ENCODE results near the gene LIPT1.
"Not testable (repeated sequence)": the region's sequence is repeated elsewhere in the genome, so short reads cannot be mapped to it uniquely, and the experiment has no call there.

LIPT1 gene

DNA sequence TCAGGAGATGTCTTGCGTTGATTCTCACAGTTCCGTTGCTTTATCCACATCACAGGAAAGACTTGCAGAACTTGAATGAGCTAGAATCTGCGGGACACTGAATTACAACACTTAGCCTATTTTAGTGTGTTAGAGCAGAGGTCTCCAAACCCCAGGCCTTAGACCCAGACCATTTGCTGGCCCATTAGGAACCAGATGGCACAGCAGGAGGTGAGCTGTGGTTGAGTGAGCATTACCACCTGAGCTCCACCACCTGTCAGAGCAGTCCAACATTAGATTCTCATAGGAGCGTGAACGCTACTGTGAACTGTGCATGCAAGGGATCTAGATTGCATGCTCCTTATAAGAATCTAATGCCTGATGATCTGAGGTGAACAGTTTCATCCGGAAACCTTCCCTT, 30.0 kb downstream of the LIPT1 start:
- Histone ChIP-seq H3K36me3 (ENCODE audit: insufficient read depth, low read length) (peaks cover 25% of the 10 kb centered on the region), H3K9me3 (ENCODE audit: low read depth, low read length) (no peaks in the 10 kb centered on the region), H3K27ac (no peak overlapping the region), H3K4me3 (no peak overlapping the region), H3K9ac (ENCODE audit: insufficient read length) (no peak overlapping the region)
- no peak for TF ChIP-seq EZH2 (IDR thresholded peaks at IDR 0.05)
- TF ChIP-seq FOXP2 (optimal IDR thresholded peaks at IDR 0.05; ENCODE audit: control extremely low read depth, extremely low read length, insufficient read depth) = no peak
- TF ChIP-seq POLR2AphosphoS5 (IDR thresholded peaks at IDR 0.05; ENCODE audit: borderline replicate concordance, low read depth, low read length) = no peak
- no peak for DNase-seq (ENCODE audit: low read depth, low spot score)

DNA sequence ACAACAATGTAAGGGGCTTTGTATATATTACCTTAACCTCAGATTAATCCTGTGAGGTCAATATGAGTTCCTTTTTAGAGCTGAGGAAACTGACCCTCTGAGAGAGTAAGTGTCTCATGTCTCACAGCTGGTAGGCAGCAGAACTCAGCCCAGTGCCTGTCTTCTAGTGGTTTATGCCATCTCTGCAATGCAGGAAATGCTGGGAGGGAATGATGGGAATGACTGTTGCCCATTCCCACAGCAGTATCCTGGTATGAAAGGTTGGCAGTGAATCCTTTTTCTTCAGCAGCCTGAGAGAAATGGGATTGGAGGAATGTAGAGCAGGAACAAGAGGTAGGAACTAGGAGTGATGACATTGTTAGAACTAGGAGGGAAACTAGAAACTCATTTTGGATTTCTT, 32.2 kb downstream of the LIPT1 start:
- no peak overlapping the region for H3K27ac ChIP-seq
- no peak for TF ChIP-seq EZH2 (IDR thresholded peaks at IDR 0.05)
- no peak for TF ChIP-seq POLR2AphosphoS5 (IDR thresholded peaks at IDR 0.05; ENCODE audit: borderline replicate concordance, low read depth, low read length)
- no peak for TF ChIP-seq FOXP2 (optimal IDR thresholded peaks at IDR 0.05; ENCODE audit: control extremely low read depth, extremely low read length, insufficient read depth)

DNA sequence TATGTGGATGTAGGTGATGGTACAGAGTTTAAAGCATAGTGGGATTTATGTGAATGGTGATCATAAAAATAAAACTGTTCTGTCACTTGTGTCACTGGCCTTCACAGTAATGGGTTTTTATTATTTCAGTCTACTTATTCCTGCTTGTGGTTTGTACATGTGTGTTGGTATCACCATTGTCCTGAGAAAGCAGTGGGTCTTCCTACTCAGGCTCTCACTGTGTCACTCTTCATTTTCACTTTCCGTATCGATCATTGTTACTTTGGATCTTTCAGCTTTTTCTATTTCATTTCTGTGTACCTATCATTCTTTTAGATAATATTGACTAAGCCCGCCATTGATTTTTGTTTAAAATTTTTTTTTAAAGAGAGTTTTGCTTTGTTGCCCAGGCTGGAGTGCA, 33.6 kb downstream of the LIPT1 start:
- H3K9me3 ChIP-seq (ENCODE audit: low read depth, low read length) = no peaks in the 10 kb centered on the region
- no peak for DNase-seq (ENCODE audit: low read depth, low spot score)
- H3K36me3 ChIP-seq (ENCODE audit: insufficient read depth, low read length) = peaks cover 50% of the 10 kb centered on the region
- no peak overlapping the region for H3K9ac ChIP-seq (ENCODE audit: insufficient read length)
- TF ChIP-seq FOXP2 (optimal IDR thresholded peaks at IDR 0.05; ENCODE audit: control extremely low read depth, extremely low read length, insufficient read depth) = no peak
- no peak overlapping the region for H3K27ac ChIP-seq
- H3K4me3 ChIP-seq = no peak overlapping the region

More for the DNA sequence above, 32.2 kb downstream of the LIPT1 start:
- Histone ChIP-seq H3K9ac (ENCODE audit: insufficient read length) (no peak overlapping the region), H3K4me3 (no peak overlapping the region), H3K36me3 (ENCODE audit: insufficient read depth, low read length) (peaks cover 46% of the 10 kb centered on the region), H3K9me3 (ENCODE audit: low read depth, low read length) (no peaks in the 10 kb centered on the region)
- DNase-seq (ENCODE audit: low read depth, low spot score) = no peak

DNA sequence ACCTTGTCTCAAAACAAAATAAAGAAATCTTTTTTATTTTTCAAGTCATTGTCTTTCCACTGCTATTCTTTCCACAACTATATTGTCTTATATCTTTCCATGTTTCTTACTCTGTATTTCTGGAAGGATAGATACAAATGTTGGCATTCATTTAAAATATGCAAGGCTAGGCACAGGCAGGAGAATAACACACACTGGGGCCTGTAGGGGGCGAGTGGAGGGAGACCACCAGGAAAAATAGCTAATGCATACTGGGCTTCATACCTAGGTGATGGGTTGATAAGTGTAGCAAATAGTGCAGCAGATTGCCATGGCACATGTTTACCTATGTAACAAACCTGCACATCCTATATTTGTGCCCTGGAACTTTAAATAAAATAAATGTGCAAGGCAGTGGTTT, 35.8 kb downstream of the LIPT1 start:
- DNase-seq (ENCODE audit: low read depth, low spot score) = no peak
- Histone ChIP-seq H3K36me3 (ENCODE audit: insufficient read depth, low read length) (peaks cover 59% of the 10 kb centered on the region), H3K4me3 (no peak overlapping the region), H3K9ac (ENCODE audit: insufficient read length) (no peak overlapping the region), H3K9me3 (ENCODE audit: low read depth, low read length) (no peaks in the 10 kb centered on the region), H3K27ac (no peak overlapping the region)
- TF ChIP-seq EZH2 (IDR thresholded peaks at IDR 0.05) = no peak
- no peak for TF ChIP-seq FOXP2 (optimal IDR thresholded peaks at IDR 0.05; ENCODE audit: control extremely low read depth, extremely low read length, insufficient read depth)
- no peak for TF ChIP-seq POLR2AphosphoS5 (IDR thresholded peaks at IDR 0.05; ENCODE audit: borderline replicate concordance, low read depth, low read length)

DNA sequence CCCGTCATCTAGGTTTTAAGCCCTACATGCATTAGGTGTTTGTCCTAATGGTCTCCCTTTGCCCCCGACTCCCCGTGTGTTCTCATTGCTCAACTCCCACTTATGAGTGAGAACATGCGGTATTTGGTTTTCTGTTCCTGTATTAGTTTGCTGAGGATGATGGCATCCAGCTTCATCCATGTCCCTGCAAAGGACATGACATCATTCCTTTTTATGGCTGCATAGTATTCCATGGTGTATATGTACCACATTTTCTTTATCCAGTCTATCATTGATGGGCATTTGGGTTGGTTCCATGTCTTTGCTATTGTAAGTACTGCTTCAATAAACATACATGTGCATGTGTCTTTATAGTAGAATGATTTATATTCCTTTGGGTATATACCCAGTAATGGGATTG, 37.6 kb downstream of the LIPT1 start:
- not testable (repeated sequence) for H3K4me3 ChIP-seq; H3K9me3 ChIP-seq (ENCODE audit: low read depth, low read length); H3K9ac ChIP-seq (ENCODE audit: insufficient read length); DNase-seq (ENCODE audit: low read depth, low spot score); H3K27ac ChIP-seq
- H3K36me3 ChIP-seq (ENCODE audit: insufficient read depth, low read length) = peaks cover 70% of the 10 kb centered on the region

DNA sequence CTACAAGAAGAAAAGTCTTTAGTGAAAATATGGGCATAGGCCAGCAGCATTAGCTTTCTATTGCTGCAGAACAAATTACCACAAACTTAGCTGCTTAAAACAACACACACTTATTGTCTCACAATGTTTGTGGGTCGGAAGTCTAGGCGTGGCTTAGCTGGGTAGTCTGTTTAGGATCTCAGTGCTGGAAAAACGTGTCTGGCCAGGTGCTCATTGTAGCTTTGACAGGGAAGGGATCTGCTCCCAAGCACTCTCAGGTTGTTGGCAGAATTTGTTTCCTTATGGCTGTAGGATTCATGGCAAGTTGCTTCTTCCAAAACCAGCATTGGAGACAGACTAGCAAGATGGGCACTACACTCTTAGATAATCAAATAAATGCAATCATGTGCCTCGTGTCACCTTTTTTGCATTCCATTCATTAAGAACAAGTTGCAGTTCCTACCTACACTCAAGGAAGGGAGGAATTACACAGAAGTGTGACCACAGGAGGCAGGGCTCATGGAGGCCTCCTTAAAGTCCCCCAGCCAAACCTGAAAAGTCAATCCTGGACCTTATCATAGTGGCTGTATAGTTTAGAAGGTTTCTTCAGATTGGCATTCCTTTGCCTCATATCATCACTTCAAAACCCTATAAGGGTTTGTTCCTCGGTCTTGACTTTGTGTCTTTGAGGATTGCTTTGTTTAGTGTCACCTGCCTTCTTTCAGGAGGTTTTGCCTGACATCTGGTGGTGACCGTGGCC, 43.5 kb downstream of the LIPT1 start:
- H3K9me3 ChIP-seq (ENCODE audit: low read depth, low read length) = no peaks in the 10 kb centered on the region
- no peak overlapping the region for H3K4me3 ChIP-seq
- H3K36me3 ChIP-seq (ENCODE audit: insufficient read depth, low read length) = peaks cover 37% of the 10 kb centered on the region
- H3K27ac ChIP-seq = no peak overlapping the region
- no peak for TF ChIP-seq POLR2AphosphoS5 (IDR thresholded peaks at IDR 0.05; ENCODE audit: borderline replicate concordance, low read depth, low read length)
- no peak for TF ChIP-seq FOXP2 (optimal IDR thresholded peaks at IDR 0.05; ENCODE audit: control extremely low read depth, extremely low read length, insufficient read depth)
- no peak for TF ChIP-seq EZH2 (IDR thresholded peaks at IDR 0.05)
- no peak overlapping the region for H3K9ac ChIP-seq (ENCODE audit: insufficient read length)
- no peak for DNase-seq (ENCODE audit: low read depth, low spot score)

DNA sequence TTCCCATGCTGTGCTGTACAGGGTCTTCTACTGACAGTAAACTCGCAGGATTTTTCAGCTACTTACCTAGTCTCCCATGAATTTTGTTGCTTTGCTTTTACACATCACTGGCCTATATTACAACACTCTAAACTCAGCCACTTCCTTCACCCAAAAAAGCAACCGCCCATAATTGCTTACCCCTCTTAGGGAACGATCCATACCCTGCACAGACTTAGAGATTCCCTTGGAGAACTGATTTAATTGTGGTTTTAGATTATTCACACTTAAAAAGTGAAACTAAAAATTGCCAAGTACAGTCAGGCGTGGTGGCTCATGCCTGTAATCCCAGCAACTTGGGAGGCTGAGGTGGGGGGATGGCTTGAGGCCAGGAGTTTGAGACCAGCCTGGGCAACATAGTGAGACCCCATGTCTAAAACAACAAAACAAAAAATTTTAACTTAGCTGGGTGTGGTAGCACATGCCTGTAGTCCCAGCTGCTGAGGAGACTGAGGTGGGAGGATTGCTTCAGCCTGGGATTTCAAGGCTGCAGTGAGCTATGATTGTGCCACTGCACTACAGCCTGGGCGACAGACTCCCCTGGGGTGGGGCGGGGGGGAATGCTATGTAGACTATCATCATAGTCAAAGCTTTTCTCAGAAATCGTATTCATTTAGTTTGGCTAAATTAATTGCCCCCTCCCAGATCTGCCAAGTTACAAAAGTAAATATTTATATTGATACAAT, 45.5 kb downstream of the LIPT1 start:
- Histone ChIP-seq H3K9ac (ENCODE audit: insufficient read length) (no peak overlapping the region), H3K27ac (no peak overlapping the region), H3K4me3 (no peak overlapping the region), H3K36me3 (ENCODE audit: insufficient read depth, low read length) (peaks cover 32% of the 10 kb centered on the region), H3K9me3 (ENCODE audit: low read depth, low read length) (no peaks in the 10 kb centered on the region)
- TF ChIP-seq EZH2 (IDR thresholded peaks at IDR 0.05) = no peak
- no peak for TF ChIP-seq FOXP2 (optimal IDR thresholded peaks at IDR 0.05; ENCODE audit: control extremely low read depth, extremely low read length, insufficient read depth)
- no peak for TF ChIP-seq POLR2AphosphoS5 (IDR thresholded peaks at IDR 0.05; ENCODE audit: borderline replicate concordance, low read depth, low read length)
- no peak for DNase-seq (ENCODE audit: low read depth, low spot score)

DNA sequence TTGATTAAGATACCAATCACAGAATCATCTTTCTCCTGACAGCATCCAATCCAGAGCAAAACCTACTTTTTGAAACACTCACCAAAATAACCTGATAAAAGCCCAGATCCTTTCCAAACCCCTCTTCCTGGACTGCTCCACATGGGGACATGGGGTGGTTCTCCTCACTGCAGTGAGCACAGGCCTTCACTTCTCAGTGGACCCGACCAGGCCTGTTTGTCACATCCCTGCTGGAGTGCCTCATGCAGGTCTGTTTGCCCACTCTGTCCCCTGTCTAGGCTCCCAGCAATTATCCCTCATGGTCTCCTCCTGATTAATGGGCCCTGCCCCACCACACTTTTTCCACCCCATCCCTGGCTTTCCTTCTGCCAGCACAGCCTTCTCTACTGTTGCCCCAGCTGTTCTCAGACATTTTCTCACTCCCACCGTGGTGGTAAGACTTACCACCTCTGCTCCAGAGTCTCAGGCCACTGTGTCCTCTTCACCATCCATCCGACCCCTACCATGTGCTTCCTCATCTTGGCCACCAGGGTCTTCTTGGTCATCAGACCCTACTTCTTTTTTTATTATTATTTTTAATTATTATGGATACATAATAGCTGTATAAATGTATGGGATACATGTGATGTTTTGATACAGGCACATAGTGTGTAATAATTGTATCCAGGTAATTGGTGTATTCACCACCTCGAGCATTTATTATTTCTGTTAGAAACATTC, 47.4 kb downstream of the LIPT1 start:
- Histone ChIP-seq H3K36me3 (ENCODE audit: insufficient read depth, low read length) (peaks cover 13% of the 10 kb centered on the region; the same call in 1 of the 2 replicates), H3K9me3 (ENCODE audit: low read depth, low read length) (no peaks in the 10 kb centered on the region), H3K27ac (no peak overlapping the region), H3K9ac (ENCODE audit: insufficient read length) (no peak overlapping the region), H3K4me3 (no peak overlapping the region)
- no peak for DNase-seq (ENCODE audit: low read depth, low spot score)
- no peak for TF ChIP-seq FOXP2 (optimal IDR thresholded peaks at IDR 0.05; ENCODE audit: control extremely low read depth, extremely low read length, insufficient read depth)
- no peak for TF ChIP-seq POLR2AphosphoS5 (IDR thresholded peaks at IDR 0.05; ENCODE audit: borderline replicate concordance, low read depth, low read length)
- TF ChIP-seq EZH2 (IDR thresholded peaks at IDR 0.05) = no peak
